Spleen (tissue), 11 donors: Measurements from ENCODE around the gene PACS1. TPM values are rescaled to one million over a fixed set of nuclear protein-coding genes. Genes with fewer than 3 reads are reported as not detected.

Experiments used
- DNase-seq: peaks from one replicate; pipeline ENCODE4 v3.0.0-alpha.2; 2020
- H3K27ac ChIP-seq, 8 donors: fragments of 200-600 bp; sonication (generic) in 7 of 8; 1 replicate in 4 of 8; 2 replicates in 4 of 8; pipeline versions ENCODE4 v1.5.0 to v1.8.0; 2016 to 2021; ENCODE audit warnings: inconsistent platforms in 4 of 8, mild to moderate bottlenecking in 4 of 8, moderate library complexity in 1 of 8
- H3K27me3 ChIP-seq, 7 donors: fragments of 200-600 bp; sonication (generic) in 6 of 7; replicated peaks in 1 of 7; 1 replicate in 4 of 7; 2 replicates in 3 of 7; pipeline versions ENCODE4 v1.5.0 to v1.8.0; 2016 to 2021; ENCODE audit warnings: inconsistent platforms in 3 of 7, mild to moderate bottlenecking in 1 of 7
- H3K36me3 ChIP-seq, 6 donors: fragments of 200-600 bp; sonication (generic) in 5 of 6; 1 replicate in 4 of 6; 2 replicates in 2 of 6; pipeline versions ENCODE4 v1.5.0 to v1.8.0; 2016 to 2021; ENCODE audit warnings: inconsistent platforms in 2 of 6
- H3K4me1 ChIP-seq, 6 donors: fragments of 200-600 bp; sonication (generic) in 5 of 6; 1 replicate in 3 of 6; 2 replicates in 3 of 6; pipeline versions ENCODE4 v1.5.0 to v1.8.0; 2016 to 2021; ENCODE audit warnings: inconsistent platforms in 3 of 6
- H3K4me3 ChIP-seq, 8 donors: fragments of 200-600 bp; sonication (generic) in 7 of 8; 1 replicate in 4 of 8; 2 replicates in 4 of 8; pipeline versions ENCODE4 v1.5.0 to v1.8.0; 2016 to 2021; ENCODE audit warnings: inconsistent platforms in 4 of 8, mild to moderate bottlenecking in 4 of 8, moderate library complexity in 2 of 8
- H3K9me3 ChIP-seq, 8 donors: fragments of 200-600 bp; sonication (generic) in 7 of 8; 1 replicate in 4 of 8; 2 replicates in 4 of 8; pipeline versions ENCODE4 v1.5.0 to v1.8.0; 2016 to 2021; ENCODE audit warnings: inconsistent platforms in 4 of 8
- POLR2A ChIP-seq, 3 donors: fragments of 450-650 bp; IDR thresholded peaks; one replicate each; pipeline ENCODE4 v1.5.1; 2017; ENCODE audit warnings: antibody characterized with exemption in 3 of 3, mild to moderate bottlenecking in 1 of 3
- POLR2AphosphoS5 ChIP-seq, 3 donors: sonication (generic); formaldehyde crosslinking; IDR thresholded peaks; one replicate each; pipeline ENCODE4 v1.5.1; 2017; ENCODE audit warnings: antibody characterized with exemption in 3 of 3
- WGBS, 5 donors: extraction: QIAGEN DNeasy Blood & Tissue Kit in 3 of 5; methylation state at CpG; one replicate each; pipeline versions ENCODE4 v1.1.5 to v1.1.7; 2013 to 2018; 5-methylcytosine and 5-hydroxymethylcytosine counted together
- intact Hi-C: fragments of 100-400 bp; cut with DNase I; formaldehyde crosslinking; loops from one replicate; pipeline ENCODE4 v1.15.0; 2023; ENCODE audit warnings: low total_unique reads
- polyA plus RNA-seq, 3 donors: library from polyadenylated mRNA; stranded (reverse); fragments of 200-250 nt; gene quantifications; one replicate each; pipeline ENCODE4 v1.2.1, GENCODE V29; 2013
- total RNA-seq, 7 donors: library from RNA; depleted of rRNA in 3 of 7; stranded (reverse); fragments of >200 nt in 3 of 7; fragmentation: NEBNext Ultra II Directional in 4 of 7; extraction: Animal tissue kit (Norgen Biotek cat#: 25700) in 4 of 7; gene quantifications; one replicate each; pipeline versions ENCODE4 v1.1.0 to v1.2.1, GENCODE V29; 2016 to 2021
- TF ChIP-seq, protein P1 (sequence below), 11 experiments: fragments of 200-600 bp in 7 of 11; fragments of 450-650 bp in 4 of 11; sonication (generic) in 4 of 11; IDR thresholded peaks in 8 of 11; conservative IDR thresholded peaks in 3 of 11; 1 replicate in 7 of 11; 2 replicates in 4 of 11; pipeline versions ENCODE4 v1.4.0 to v1.8.0; 2016 to 2021; ENCODE audit warnings: antibody characterized with exemption in 11 of 11, inconsistent platforms in 4 of 11, mild to moderate bottlenecking in 1 of 11
- donor health status: healthy with polysubstance abuse.
- donor health status: DM: no; HTN: no; CAD: no; lungs with moderate emphysema.
- donor health status: DM: no; HTN: no; CAD: no.
- donor health status: Bipolar disorder and iron deficiency.
- donor health status: healthy.
- donor health status: DM: no; HTN: no; CAD: no.
- donor health status: DM: yes; HTN: yes; CAD: no.

PACS1 gene
- total and polyA plus RNA-seq, 10 donors = 20.6 to 126 (median 98.8) TPM

DNA sequence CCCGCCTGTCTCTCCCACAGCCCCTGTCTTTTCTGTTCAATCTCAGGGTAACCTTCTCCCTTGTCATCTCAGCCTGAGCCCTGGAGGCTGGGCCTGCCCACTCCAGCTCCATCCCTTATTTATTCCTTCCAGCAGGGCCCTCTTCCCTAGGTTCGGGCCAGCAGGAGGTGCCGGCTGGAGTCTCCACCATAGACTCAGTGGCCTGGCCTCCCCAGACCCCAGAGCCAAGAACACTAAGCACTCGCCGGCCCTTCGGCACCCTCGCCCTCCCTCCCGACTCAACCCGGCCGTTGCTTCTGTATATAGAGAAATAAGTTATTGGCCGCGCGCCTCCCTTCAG lies 196.9 kb downstream of the PACS1 start:
- Histone ChIP-seq H3K36me3 (peaks cover 0 to 64% (median 24%) of the 10 kb centered on the region in 6 donors), H3K9me3 (no peaks in the 10 kb centered on the region), H3K27me3 (no peaks in the 10 kb centered on the region), H3K27ac (peak overlapping the region; percentile 94 to 99 (median 96)), H3K4me1 (peaks cover 17 to 54% (median 45%) of the 10 kb centered on the region in 6 donors), H3K4me3 (peak overlapping the region; percentile 82 to 99 (median 90))
- WGBS, 5 donors = 19 to 36% (median 29%) methylated on average over 13 of the region's 13 CpGs
- no peak for TF ChIP-seq POLR2A (IDR thresholded peaks at IDR 0.05)
- TF ChIP-seq, protein P1, sequence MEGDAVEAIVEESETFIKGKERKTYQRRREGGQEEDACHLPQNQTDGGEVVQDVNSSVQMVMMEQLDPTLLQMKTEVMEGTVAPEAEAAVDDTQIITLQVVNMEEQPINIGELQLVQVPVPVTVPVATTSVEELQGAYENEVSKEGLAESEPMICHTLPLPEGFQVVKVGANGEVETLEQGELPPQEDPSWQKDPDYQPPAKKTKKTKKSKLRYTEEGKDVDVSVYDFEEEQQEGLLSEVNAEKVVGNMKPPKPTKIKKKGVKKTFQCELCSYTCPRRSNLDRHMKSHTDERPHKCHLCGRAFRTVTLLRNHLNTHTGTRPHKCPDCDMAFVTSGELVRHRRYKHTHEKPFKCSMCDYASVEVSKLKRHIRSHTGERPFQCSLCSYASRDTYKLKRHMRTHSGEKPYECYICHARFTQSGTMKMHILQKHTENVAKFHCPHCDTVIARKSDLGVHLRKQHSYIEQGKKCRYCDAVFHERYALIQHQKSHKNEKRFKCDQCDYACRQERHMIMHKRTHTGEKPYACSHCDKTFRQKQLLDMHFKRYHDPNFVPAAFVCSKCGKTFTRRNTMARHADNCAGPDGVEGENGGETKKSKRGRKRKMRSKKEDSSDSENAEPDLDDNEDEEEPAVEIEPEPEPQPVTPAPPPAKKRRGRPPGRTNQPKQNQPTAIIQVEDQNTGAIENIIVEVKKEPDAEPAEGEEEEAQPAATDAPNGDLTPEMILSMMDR (IDR thresholded peaks at IDR 0.05 in 8 of 11, conservative IDR thresholded peaks at IDR 0.05 in 3 of 11) = no peak
- no peak for TF ChIP-seq POLR2AphosphoS5 (IDR thresholded peaks at IDR 0.05)
- intact Hi-C loops = no loop called here
- no peak for DNase-seq

DNA sequence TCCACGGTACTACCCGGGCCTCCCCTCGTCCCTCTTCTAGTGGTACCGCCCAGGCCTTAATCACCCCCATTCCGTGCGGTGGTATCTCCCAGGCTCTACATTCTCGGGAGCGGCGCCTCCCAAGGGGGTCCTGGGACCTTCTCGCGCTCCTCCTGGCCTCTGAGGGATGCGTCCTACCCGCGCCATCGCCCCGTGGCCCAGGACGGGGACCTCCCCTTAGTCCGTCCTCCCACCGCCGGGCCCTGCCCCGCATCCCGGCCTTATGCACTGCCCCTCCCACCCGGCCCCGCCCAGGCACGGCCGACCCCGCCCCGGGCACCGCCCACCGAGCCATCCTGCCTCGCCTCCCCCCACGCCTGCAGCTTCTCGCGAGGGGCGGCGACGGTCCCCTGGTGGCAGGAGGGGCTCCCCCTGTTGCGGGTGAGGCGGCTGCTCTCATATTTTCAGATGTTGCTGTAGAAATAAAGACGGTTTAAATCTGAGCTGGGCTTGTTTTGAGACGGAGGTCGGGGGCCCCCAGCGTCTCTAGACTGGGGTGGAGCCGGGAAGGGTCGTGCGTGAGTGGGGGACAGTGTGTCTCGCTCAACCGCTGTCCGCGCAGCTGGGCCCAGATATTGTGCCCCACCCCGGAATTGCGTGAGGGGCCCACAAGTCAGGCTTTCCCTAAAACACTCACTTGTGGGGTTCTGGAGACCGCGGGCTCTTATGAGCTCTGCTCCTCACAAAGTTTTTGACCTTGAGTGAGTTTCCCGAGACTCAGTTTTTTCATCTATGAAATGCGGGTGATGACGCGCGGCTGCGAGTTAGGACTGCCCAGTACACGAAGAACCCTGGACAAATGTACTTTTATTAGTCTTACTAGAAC lies 197.5 kb downstream of the PACS1 start:
- 1 to 4% (median 2%) methylated on average over 30 to 61 of the region's 61 CpGs for WGBS, 5 donors
- TF ChIP-seq POLR2A (IDR thresholded peaks at IDR 0.05) = peak in 1 of 3 donors; percentile 69
- TF ChIP-seq, protein P1 (IDR thresholded peaks at IDR 0.05 in 8 of 11, conservative IDR thresholded peaks at IDR 0.05 in 3 of 11) = peak in 7 of 11 experiments; percentile 25 to 50 (median 32)
- peak; percentile 93 to 94 (median 93) for TF ChIP-seq POLR2AphosphoS5 (IDR thresholded peaks at IDR 0.05)
- peaks cover 0 to 64% (median 25%) of the 10 kb centered on the region in 6 donors for H3K36me3 ChIP-seq
- peak; percentile 97 for DNase-seq
- no peaks in the 10 kb centered on the region for H3K27me3 ChIP-seq
- H3K4me3 ChIP-seq = peak overlapping the region; percentile 82 to 99 (median 90)
- H3K4me1 ChIP-seq = peaks cover 17 to 60% (median 51%) of the 10 kb centered on the region in 6 donors
- H3K27ac ChIP-seq = peak overlapping the region; percentile 94 to 99 (median 96)
- intact Hi-C loops = no loop called here
- no peaks in the 10 kb centered on the region for H3K9me3 ChIP-seq

DNA sequence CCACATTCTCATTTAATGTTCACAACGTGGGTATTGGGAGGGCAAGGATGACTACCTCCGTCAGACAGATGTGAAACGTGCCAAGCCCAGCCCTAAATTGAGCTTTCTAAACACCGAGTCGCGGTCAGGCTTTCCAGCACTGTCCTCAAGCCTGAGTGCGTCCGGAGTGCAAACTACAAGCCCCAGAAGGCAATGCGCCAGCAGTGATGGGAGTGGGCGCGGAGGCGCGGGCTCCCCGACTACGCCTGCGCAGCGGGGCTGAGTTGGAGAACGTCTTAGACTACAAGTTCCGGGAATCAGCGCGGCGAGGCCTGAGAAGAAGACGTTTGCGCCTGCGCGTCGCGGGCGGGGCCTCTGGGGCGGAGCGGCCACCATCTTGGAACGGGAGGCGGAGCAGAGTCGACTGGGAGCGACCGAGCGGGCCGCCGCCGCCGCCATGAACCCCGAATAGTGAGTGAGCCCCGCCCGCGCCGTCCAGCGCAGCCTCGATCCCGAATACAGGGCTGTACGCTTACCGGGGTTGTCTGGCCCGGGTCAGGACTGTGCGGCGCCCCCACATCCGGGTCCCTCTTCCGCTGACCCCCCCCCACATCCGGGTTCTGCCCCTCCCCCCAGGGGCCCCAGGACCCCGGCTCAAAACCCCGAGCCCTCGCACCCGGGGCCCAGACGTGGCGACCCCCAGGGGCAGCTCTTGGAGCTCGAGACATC lies 198.3 kb downstream of the PACS1 start, which contains the start of gene RAB1B:
Gene RAB1B (plus strand): TSS at position 396 of the 708 bp plus-strand sequence. CDS start 41 bp downstream, at position 437.
- no peaks in the 10 kb centered on the region for H3K27me3 ChIP-seq
- WGBS, 5 donors = 0 to 1% (median 0%) methylated on average over 37 to 64 of the region's 64 CpGs
- TF ChIP-seq, protein P1 (IDR thresholded peaks at IDR 0.05 in 8 of 11, conservative IDR thresholded peaks at IDR 0.05 in 3 of 11) = peak in 1 of 11 experiments; percentile 9
- TF ChIP-seq POLR2AphosphoS5 (IDR thresholded peaks at IDR 0.05) = peak; percentile 90 to 96 (median 95)
- peak in 1 of 3 donors; percentile 57 for TF ChIP-seq POLR2A (IDR thresholded peaks at IDR 0.05)
- peak within 1 kb of the TSS; percentile 82 to 99 (median 90) for H3K4me3 ChIP-seq
- no peaks in the 10 kb centered on the region for H3K9me3 ChIP-seq
- DNase-seq = peak; percentile 100
- peaks cover 17 to 67% (median 56%) of the 10 kb centered on the region in 6 donors for H3K4me1 ChIP-seq
- H3K27ac ChIP-seq = peak within 1 kb of the TSS; percentile 94 to 99 (median 96)
- H3K36me3 ChIP-seq = peaks cover 0 to 64% (median 26%) of the 10 kb centered on the region in 6 donors
- intact Hi-C loops = no loop called here
